Measurements from ENCODE around the gene TFF1.

TFF1 gene

GRCh38 chr21:42314616-42315295 lies 51.6 kb downstream of the TFF1 start:
- DNase-seq, result peak; percentile 20

- DNase-seq, result peak; percentile 89
These were observed 52.8 kb downstream of the TFF1 start for GRCh38 chr21:42313501-42313969.

- peak; percentile 42 for DNase-seq
These were observed 53.7 kb downstream of the TFF1 start for GRCh38 chr21:42312626-42313104.
